Skin of body (tissue), 2 donors: ENCODE data around the gene LATS1. TPM values are rescaled to one million over a fixed set of nuclear protein-coding genes. Genes with fewer than 3 reads are reported as not detected.
"Not testable (repeated sequence)": the region's sequence is repeated elsewhere in the genome, so short reads cannot be mapped to it uniquely, and the experiment has no call there.

Experiments
- DNase-seq: peaks from one replicate; lab custom pipeline; 2025; lab: John Stamatoyannopoulos, UW
- total RNA-seq: library from RNA; depleted of rRNA; stranded (reverse); fragments of >200 nt; gene quantifications from one replicate; pipeline ENCODE4 v1.2.3, GENCODE V29; 2014

LATS1 gene
- total RNA-seq, 1 donor from 2014 or later, result 24.0 TPM

DNA sequence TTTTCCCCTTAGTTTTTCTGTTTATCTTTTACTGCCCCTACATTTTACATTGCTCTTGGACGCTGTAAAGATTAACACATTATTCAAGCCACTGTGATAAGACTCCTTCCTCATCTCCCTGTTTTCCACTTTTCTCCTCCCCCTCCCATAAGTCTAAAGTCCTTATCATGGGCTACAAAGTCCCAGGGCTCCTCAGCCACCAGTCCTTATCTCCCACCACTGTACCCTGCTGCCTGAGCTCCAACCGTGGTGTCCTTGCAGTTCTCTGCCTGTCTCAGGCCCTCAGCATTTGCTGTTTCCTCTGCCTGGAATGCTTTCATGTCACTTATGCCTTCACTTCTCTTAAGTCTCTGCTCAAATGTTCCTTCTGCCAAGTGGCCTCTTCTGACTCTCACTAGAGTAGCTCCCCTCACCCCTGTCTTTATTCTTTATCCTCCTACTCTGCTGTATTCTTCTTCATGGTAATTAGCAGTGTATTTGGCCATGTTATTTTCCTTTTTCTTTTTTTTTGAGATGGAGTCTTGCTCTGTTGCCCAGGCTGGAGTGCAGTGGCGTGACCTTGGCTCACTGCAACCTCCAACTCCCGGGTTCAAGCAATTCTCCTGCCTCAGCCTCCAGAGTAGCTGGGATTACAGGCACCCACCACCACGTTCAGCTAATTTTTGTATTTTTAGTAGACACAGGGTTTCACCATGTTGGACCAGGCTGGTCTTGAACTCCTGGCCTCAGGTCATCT lies 10.8 kb upstream of the LATS1 start:
- DNase-seq, result no peak

DNA sequence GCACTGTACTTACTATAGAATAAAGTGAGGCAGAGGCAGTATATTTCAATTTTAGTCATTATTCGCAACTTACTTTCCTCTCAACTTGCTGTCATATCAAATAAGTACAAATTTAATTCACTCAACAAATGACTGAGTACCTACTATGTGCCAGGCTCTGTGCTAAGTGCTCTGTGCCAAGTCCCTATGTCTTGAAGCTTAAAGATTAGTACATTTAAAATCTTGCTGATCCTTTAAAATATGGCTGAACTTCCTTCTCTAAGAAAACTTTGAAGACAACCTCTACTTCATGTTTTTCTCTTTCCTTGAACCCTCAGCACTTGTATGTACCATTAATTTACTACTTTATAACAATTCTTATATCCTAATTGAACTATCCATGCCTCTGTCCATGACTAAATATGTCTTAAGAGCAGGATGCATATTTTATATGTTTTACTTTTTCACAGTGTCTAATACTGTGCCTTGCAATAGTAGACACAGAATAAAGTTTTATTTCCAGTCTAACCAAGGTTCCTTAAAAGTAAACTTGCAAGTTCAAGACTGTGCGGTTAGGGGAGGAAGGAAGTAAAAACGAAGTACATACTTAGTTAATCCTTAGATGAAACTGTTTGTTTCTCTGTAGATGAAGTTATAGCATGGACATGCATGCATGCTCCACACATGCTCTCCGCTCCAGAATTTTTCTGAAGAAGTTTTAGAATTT lies 10.0 kb upstream of the LATS1 start:
- DNase-seq, result no peak

DNA sequence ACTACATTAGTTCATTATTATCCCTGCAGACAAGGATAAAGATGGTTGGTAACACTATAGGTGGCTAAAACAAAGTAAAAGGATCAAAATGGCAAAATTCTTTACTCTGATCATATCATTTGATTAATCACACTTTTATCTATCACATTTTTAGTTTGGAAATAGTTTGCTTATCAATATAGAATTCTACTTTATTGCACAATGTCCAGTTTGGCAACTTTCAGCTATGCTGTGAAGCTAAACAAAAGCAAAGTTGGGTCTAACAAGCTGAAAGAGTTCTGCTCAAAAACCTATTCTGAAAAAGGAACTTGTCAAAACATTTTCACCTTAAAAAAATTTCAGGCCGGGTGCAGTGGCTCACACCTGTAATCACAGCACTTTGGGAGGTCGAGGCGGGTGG lies 7.9 kb upstream of the LATS1 start:
- DNase-seq, result no peak

DNA sequence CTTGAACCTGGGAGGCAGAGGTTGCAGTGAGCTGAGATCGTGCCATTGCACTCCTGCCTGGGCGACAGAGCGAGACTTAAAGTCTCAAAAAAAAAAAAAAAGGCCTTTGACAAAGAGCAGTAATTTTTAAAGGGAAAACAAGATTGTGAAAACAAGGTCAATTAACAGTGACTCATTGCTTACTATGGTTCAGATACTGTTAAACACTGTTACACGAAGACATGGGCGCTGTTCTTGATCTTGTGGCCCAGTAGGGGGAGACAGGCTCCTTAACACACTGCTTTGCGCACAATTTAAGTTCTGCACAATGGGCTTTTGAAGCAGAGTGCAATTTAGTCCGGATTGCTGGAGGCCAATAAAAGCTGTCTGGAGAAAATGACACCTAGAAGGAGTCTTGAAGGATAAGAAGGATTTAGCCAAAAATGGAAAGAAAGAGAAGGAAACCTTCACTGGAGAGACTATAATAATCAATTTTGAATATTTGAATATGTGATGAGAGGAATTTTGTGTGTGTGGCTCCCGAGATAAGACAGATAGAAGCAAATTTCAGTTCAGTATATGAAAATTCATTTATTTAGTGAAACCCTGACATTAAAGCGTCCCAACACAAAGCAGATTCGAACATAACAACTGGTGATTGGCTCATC lies 6.0 kb upstream of the LATS1 start:
- DNase-seq, result peak; percentile 12

DNA sequence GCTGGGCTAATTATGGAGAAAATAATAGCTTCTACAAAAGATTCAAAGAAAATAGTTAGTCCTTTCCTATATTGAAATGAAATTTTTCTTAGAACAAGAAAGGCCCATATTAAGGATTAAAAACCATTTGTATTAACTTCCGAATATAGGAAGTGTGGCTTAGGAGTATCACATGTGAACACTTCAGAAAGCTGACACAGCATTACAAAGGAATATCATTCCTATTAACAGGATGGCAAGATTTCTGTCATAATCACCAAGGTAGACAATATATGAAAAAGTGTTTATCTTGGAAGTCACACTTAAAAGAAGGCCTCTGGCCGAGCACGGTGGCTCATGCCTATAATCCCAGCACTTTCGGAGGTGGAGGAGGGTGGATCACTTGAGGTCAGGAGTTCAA lies 5.4 kb upstream of the LATS1 start:
- no peak for DNase-seq

DNA sequence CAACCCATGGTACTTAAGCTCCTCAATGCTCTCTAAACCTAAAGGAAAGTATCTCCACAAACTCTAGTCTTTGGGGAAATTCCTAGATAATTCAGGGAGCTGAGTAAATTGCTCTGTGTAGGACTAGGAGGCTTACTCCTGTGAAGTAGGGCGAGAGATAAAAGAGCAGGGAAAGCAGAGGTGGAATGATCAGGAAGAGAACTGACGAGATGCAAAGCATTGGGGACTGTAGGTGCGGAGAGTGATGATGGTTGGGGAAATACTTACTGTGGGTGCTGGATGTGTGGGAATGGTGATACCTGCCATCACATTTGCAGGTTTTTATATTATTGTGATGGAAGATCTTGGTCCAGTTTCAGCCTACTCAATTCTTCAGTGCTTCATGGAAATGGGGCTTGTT lies 1.6 kb upstream of the LATS1 start:
- DNase-seq, result no peak

DNA sequence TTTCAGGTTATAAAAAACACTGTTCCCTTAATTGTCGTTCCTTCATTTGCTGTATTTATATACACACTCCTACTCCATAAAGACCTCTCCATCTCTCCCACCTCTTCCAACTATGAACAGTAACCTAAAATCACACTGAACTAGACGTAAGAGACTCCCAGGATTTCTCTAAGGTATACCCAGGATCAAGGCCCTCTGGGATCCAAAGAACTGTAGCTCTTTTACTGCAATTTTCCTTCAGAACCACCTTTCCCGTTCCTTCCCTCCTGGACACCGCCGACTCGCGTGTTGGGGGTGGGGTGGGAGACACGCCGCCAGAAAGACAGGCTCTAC lies 680 bp downstream of the LATS1 start:
- peak; percentile 53 for DNase-seq

DNA sequence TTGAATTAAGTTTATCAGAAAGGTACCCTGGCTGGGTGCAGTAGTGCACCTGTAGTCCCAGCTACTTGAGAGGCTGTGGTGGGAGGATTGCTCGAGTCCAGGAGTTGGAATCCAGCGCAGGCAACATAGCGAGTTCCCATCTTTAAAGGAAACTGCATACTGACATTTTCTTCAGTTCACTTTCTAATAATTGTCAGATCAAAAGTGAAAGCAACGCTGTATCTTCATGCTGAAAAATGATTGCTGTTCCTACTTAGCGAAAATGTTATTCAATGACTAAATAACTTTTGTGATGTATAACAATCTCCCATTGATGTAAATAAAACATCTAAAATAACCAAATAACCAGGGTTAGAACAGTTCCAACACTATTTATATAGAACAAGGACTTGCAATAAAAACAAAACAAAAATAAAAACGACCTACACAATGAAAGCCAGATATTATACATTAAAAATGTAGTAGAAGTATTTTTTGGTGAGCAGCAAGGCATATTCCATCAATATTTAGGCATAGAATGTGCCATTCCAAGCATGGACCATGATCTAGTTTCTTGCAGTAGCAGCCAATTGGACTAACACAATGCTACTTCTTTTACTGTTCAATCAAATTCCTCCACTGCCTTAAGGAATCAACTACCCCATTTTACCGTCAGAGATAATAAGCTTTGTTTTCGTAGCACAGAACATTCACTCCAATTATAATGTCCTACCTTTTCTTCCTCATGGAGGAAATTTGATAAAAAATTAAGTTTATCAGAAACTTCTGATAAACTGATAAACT lies 1.5 kb downstream of the LATS1 start:
- DNase-seq, result no peak

DNA sequence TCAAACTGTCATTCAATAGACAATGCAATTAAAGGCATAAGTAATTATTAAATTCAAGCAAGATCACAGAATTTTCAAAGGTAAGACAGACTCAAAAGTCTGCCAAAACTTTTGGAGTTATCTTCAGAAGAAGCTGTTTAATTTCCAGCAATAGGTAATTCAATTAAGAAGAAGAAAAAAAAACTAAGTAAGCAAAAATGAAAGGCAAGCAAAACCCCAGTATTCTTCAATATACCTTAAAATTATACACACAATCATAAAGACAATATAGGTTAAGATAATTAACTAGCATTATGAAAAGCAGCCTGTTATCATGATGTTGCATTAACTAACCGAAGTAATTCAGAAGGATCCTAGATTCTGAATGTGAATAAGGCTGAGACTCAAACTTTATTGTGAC lies 3.5 kb downstream of the LATS1 start:
- no peak for DNase-seq

DNA sequence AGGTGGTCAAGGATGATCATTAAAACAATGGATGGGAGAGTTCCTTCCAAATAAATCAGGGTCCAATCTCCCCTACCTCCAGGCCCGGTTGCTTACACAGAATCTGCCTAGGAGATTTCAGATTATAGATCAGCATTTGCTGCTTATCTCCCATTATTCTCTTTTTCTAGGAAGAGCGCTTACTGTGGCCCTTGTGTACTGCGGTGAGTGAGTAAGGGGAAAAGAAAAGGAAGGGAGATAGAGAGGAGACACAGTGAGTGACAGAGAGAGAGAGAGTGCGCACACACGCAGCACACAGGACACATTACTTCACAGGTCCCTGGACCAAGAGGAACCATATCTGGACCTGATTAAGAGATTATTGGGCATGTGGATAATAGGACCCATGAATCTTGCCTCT lies 6.2 kb downstream of the LATS1 start:
- no peak for DNase-seq

DNA sequence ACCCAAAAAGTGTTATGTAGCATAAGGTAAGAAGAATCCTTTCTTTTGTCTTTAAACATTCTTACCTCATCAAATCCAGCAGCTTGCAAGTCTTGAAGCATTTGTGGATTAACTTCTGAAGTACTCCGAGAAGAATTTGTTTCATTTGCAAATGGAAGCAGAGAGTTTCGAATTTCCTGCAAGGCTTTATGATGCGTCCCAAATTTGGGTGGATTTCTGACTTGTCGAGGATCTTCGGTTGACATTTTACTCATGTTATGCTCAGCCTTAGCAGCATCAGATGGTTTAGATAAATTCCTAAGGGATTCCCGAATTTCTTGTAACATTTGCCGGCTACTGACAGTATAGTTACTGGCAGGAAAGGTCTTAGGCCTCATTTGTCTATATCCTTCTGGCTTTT lies 16.2 kb downstream of the LATS1 start:
- no peak for DNase-seq

DNA sequence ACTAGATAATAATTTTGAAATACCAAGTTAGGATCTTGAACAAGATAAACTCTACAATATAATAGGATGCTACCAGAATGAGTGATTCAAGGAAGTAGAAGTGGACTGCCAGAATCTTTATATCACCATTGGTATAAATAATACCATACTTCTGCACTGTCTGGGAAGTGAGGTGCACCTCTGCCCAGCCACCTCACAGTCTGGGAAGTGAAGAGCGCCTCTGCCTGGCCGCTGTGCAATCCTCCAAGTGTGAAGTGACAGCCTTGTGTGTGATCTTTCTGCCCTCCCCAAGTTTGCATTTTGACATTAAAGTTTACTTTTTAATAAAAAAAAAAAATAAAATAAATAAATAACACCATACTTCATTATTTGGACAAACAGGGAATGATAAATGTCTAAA lies 18.8 kb downstream of the LATS1 start:
- DNase-seq, result no peak

DNA sequence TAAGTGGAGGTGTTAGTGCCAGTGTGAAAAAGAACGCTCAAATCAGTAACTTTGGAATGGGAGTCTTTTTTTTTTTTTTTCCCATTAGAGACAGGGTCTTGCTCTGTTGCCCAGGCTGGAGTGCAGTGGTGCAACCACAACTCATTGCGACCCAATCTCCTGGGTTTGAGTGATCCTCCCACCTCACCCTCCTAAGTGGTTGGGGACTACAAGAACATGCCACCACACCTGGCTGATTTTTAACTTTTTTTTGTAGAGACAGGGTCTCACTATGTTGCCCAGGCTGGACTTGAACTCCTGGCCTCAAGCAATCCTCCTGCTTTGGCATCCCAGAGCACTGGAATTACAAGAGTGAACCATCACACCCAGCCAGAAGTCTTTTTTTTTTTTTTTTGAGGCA lies 19.7 kb downstream of the LATS1 start:
- DNase-seq, result no peak

DNA sequence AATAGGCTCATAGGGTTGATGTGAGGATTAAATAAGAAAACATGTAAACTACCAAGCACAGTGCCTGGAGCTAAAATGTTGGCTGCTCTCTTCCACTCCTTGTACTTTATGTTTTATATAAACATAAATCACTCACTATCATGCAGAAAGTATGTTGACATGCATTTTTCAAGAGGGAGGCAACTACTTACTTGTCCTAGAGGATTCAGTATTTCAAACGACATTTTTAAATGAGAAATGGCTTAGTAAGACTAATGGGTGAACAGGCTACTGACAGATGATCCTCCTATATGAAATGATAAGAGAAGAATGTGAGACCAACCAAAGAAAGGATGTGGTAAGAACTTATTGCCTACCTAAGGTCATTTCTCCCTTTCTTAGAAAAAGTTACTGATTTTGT lies 21.0 kb downstream of the LATS1 start:
- DNase-seq, result no peak

DNA sequence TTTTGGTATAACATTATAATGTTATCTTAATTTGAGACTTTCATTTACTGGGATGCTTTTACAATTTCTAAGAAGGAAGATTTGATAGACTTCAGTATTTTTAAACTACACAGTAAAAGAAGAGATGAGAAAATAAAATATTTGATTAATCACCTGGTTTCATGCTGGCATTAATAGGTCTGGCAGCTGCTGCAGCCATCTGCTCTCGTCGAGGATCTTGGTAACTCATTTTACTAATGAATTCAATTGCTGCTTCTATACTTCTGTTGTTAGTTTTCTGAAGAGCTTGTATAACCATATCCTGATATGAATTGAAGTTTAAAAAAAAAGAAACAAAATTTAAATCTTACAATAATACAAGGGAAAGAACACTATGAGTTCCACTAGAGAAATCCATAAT lies 23.0 kb downstream of the LATS1 start:
- DNase-seq, result no peak

DNA sequence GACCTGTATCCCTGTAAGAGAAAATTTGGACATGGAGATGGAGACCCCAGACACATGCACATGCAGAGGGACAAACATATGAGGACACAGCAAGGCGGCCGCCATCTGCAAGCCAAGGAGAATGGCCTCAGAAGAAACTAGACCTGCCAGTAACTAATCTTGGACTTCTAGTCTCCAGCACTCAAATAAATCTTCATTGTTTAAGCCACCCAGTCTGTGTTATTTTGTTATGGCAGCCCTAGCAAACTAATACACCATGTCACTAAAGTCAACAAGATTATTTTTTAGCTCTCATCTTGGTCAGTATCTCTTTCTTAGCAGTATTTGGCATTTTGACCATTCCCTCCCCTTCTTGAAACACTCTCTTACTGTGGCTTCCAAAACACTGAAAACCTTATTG lies 26.7 kb downstream of the LATS1 start:
- DNase-seq, result no peak

DNA sequence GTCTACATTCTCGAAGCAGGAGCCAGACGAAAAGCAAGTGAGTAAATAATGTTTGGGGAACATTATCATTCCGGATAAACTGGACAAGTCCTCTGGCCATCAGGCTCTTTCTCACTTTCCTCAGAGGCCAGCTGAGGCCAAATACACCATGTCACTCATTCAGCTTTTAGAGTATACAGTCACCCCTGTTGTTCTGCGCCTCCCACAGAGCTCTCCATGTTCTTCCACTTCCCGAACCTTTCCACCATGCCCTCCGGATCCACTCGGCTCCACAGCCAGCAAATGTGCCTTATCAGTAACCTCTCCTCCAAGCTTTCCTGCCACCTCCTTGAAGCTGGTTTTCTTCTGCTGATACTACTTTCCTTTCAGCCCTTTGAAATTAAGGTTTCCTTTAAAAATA lies 31.7 kb downstream of the LATS1 start:
- no peak for DNase-seq

DNA sequence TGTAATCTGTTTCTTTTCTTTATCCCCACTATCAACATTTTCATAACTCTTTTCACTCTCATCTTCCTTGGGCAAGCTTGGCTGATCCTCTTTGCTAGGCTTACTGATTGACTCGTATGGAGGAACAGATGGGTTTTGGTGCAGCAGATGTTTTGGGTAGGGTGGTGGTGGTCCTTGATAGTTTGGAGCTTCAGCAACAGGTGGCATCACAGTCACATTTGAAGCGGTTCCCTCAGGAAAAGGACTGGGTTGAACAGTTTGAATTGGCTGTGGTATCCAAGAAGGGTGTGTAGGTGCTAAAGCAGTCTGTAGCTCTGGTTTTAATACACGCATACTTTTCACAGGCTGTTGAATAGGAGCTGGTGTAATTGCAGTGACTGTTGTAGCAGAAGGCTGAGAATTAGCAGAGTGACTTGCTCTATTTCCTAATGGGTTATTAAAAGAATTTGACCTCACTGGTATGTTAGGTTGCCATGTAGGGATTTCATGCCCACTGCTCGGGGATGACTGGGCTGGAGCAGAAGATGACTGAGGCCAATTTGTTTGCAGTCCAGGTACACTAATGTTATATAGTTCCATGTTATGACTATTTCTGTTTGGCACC lies 34.5 kb downstream of the LATS1 start:
- no peak for DNase-seq

DNA sequence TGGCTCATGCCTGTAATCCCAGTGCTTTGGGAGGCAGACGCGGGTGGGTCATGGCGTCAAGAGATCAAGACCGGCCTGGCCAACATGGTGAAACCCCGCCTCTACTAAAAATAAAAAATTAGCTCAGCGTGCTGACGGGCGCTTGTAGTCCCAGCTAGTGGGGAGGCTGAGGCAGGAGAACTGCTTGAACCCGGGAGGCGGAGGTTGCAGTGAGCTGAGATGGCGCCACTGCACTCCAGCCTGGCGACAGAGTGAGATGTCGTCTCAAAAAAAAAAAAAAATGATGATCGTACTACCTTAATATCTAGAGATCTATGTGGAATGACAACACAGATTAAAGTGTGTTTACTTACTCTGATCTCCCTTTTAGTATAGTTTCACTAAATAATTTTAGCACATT lies 36.1 kb downstream of the LATS1 start:
- not testable (repeated sequence) for DNase-seq

DNA sequence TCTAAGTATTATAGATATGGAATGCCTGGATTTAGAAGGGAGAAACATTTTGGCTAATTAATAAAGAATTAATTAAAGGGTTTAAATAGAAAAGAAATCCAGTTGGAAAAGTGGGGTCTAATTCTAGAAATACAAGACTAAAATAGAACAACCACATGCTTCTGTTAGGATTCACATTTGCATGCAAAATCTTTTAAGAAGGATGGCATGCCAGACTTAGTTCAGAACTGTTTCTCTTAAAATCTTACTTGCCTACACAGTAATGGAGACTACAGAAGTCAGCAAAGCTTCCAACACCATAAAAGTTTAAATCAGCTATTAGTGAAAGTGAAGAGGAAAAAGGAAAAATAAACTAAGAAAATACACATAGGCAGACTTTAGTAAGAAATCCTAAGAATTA lies 36.7 kb downstream of the LATS1 start:
- DNase-seq, result no peak

DNA sequence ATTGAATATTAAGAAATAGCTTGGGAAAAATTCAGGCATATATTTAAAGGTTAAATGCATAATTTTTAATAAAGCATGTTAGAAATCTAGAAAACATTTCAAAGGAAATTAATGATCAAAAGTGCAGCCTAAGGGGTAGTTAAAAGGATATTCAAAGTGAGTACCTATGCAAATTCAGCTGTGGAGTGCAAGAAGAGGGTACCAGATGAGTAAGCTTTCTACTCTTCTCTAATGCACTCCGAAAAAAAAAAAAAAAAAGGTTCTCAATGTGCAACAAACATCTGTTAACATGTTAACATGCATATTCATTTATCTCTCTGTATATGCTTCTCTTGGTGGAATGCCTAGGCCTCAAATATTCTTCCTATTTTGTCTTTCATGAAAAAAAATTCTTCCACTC lies 37.4 kb downstream of the LATS1 start:
- no peak for DNase-seq

DNA sequence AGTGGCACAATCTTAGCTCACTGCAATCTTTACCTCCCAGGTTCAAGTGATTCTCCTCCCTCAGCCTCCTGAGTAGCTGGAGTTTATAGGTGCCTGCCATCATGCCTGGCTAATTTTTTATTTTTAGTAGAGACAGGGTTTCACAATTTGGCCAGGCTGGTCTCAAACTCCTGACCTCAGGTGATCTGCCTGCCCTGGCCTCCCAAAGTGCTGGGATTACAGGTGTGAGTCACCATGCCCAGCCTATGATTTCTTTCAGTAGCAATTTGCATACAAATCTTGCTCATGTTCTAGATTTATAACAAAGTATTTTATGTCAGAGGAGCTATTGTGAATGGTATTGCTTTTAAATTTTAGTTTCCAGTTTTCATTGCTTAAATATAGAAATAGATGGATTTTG lies 45.6 kb downstream of the LATS1 start:
- not testable (repeated sequence) for DNase-seq
